ENCODE results near the gene ARHGAP29. TPM values are rescaled to one million over a fixed set of nuclear protein-coding genes. Genes with fewer than 3 reads are reported as not detected.

Gene ARHGAP29
- total RNA-seq: 4.2 and 44.5 TPM in 2 replicates

GRCh38 chr1:94237291-94238226 is at the start of gene ARHGAP29:
TSS of gene ARHGAP29 (minus strand) at chr1:94237584. CDS start at chr1:94231611, 5,973 bp downstream.

Other genes starting within 250 kb of the ARHGAP29 start
- under 0.01 and 0.29 TPM in 2 replicates for gene ABCA4, start 116.4 kb downstream of the ARHGAP29 start, total RNA-seq
- 18.8 and 36.9 TPM in 2 replicates for gene ABCD3, start 180.8 kb upstream of the ARHGAP29 start, total RNA-seq